ENCODE data around the gene OPTN.

Gene OPTN

DNA sequence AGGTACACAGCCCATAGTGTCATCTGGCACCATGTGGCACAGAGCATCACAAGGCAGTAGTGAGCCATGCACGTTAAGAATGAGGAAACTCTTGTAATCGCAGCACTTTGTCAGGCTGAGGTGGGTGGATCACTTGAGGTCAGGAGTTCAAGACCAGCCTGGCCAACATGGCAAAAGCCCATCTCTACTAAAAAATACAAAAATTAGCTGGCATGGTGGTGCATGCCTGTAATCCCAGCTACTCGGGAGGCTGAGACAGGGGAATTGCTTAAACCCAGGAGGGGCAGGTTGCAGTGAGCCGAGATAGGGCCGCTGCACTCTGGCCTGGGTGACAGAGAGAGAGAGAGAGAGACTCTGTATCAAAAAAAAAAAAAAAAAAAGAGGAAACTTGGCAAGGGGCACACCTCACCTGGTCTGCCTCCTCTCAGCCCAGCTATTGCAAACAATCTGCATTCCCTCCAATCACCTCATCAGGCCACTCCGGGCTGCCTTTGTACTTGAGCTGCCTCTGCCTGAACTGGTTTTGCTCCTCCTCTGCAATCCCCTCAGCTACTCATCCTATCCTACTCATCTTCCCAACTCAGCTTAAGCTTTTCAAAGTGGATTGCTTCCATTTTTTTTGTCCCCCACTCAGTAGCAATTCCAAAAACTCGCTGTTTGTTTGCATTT is 46.0 kb upstream of the OPTN start:
- no peak overlapping the region for H3K9ac ChIP-seq (ENCODE audit: low read length)
- no peaks in the 10 kb centered on the region for H3K36me3 ChIP-seq (ENCODE audit: insufficient read depth, low read length)
- H4K20me1 ChIP-seq (ENCODE audit: insufficient read depth, low read length) = no peaks in the 10 kb centered on the region
- no peaks in the 10 kb centered on the region for H3K27me3 ChIP-seq (ENCODE audit: insufficient read depth, low read length)
- TF ChIP-seq, protein P1, sequence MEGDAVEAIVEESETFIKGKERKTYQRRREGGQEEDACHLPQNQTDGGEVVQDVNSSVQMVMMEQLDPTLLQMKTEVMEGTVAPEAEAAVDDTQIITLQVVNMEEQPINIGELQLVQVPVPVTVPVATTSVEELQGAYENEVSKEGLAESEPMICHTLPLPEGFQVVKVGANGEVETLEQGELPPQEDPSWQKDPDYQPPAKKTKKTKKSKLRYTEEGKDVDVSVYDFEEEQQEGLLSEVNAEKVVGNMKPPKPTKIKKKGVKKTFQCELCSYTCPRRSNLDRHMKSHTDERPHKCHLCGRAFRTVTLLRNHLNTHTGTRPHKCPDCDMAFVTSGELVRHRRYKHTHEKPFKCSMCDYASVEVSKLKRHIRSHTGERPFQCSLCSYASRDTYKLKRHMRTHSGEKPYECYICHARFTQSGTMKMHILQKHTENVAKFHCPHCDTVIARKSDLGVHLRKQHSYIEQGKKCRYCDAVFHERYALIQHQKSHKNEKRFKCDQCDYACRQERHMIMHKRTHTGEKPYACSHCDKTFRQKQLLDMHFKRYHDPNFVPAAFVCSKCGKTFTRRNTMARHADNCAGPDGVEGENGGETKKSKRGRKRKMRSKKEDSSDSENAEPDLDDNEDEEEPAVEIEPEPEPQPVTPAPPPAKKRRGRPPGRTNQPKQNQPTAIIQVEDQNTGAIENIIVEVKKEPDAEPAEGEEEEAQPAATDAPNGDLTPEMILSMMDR (IDR thresholded peaks at IDR 0.05; ENCODE audit: low read length) = no peak
- no peak for TF ChIP-seq EZH2 (IDR thresholded peaks at IDR 0.05; ENCODE audit: borderline replicate concordance, low read length)
- no peak overlapping the region for H3K4me2 ChIP-seq (ENCODE audit: low read length)
- H3K4me1 ChIP-seq (ENCODE audit: insufficient read depth, low read length, severe bottlenecking) = no peaks in the 10 kb centered on the region
- no peak overlapping the region for H2AFZ ChIP-seq (ENCODE audit: low read length)
- H3K4me3 ChIP-seq (ENCODE audit: low read depth, low read length, poor library complexity, severe bottlenecking) = no peak overlapping the region
- H3K79me2 ChIP-seq (ENCODE audit: insufficient read depth, low read length) = no peaks in the 10 kb centered on the region
- H3F3A ChIP-seq (ENCODE audit: insufficient read depth, low read length) = no peaks in the 10 kb centered on the region
- H3K9me2 ChIP-seq (ENCODE audit: low read depth, low read length) = no peaks in the 10 kb centered on the region
- H3K9me3 ChIP-seq (ENCODE audit: low read length) = no peaks in the 10 kb centered on the region
- H3K27ac ChIP-seq (ENCODE audit: low read depth, low read length, poor library complexity, severe bottlenecking) = no peak overlapping the region

DNA sequence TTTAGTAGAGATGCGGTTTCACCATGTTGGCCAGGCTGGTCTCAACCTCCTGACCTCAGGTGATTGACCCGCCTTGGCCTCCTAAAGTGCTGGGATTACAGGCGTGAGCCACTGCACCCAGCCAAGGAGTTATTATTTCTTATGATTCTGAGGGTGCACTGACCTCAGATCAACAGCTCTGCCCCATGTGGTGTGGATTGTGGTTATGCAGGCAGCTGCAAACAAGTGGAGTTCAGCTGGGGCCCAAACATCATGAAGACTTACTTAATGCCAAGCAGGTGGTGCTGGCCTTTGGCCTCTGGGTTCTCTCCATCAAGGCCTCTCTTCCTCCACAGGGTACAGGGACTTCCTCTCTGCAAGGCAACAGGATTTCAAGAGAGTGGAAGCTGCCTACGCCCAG is 45.1 kb upstream of the OPTN start:
- H3F3A ChIP-seq (ENCODE audit: insufficient read depth, low read length) = no peaks in the 10 kb centered on the region
- H3K4me1 ChIP-seq (ENCODE audit: insufficient read depth, low read length, severe bottlenecking) = no peaks in the 10 kb centered on the region
- H4K20me1 ChIP-seq (ENCODE audit: insufficient read depth, low read length) = no peaks in the 10 kb centered on the region
- H3K4me2 ChIP-seq (ENCODE audit: low read length) = no peak overlapping the region
- TF ChIP-seq, protein P1 (IDR thresholded peaks at IDR 0.05; ENCODE audit: low read length) = no peak
- no peak for TF ChIP-seq EZH2 (IDR thresholded peaks at IDR 0.05; ENCODE audit: borderline replicate concordance, low read length)
- H3K27ac ChIP-seq (ENCODE audit: low read depth, low read length, poor library complexity, severe bottlenecking) = no peak overlapping the region
- H3K79me2 ChIP-seq (ENCODE audit: insufficient read depth, low read length) = no peaks in the 10 kb centered on the region
- H3K4me3 ChIP-seq (ENCODE audit: low read depth, low read length, poor library complexity, severe bottlenecking) = no peak overlapping the region
- H3K9me3 ChIP-seq (ENCODE audit: low read length) = no peaks in the 10 kb centered on the region
- H3K27me3 ChIP-seq (ENCODE audit: insufficient read depth, low read length) = no peaks in the 10 kb centered on the region
- H3K9me2 ChIP-seq (ENCODE audit: low read depth, low read length) = no peaks in the 10 kb centered on the region
- no peak overlapping the region for H2AFZ ChIP-seq (ENCODE audit: low read length)
- no peak overlapping the region for H3K9ac ChIP-seq (ENCODE audit: low read length)
- no peaks in the 10 kb centered on the region for H3K36me3 ChIP-seq (ENCODE audit: insufficient read depth, low read length)

DNA sequence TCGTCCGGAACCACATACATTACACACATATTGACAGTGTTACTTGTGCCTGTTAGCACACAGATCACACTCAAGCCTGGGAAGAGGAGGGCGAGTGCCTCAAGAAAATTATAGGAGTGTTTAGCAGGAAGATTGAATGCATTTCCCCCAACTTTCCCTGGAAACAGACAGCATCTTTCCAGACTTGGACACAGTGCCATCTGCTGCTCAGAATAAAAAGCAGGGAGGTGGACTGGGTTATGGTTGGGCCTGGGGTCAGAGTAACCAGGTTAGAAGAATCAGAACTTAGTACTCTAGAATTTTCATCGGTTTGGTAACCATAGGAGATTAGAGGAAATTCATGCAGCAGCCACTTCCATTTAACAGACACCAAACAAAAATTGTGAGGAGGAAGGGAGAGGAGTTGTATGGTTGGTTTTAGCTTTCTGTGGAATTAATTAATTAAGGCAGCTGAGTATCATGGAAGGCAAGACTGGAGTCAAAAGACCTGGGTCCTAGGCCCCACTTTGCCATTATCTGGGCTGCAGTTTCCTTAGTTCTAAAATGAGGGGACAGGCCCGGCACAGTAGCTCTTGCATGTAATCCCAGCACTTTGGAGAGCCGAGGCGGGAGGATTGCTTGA is 43.4 kb upstream of the OPTN start:
- H3K4me1 ChIP-seq (ENCODE audit: insufficient read depth, low read length, severe bottlenecking) = no peaks in the 10 kb centered on the region
- no peak overlapping the region for H3K4me3 ChIP-seq (ENCODE audit: low read depth, low read length, poor library complexity, severe bottlenecking)
- TF ChIP-seq, protein P1 (IDR thresholded peaks at IDR 0.05; ENCODE audit: low read length) = no peak
- no peak for TF ChIP-seq EZH2 (IDR thresholded peaks at IDR 0.05; ENCODE audit: borderline replicate concordance, low read length)
- no peaks in the 10 kb centered on the region for H3K9me2 ChIP-seq (ENCODE audit: low read depth, low read length)
- H3K27me3 ChIP-seq (ENCODE audit: insufficient read depth, low read length) = no peaks in the 10 kb centered on the region
- no peaks in the 10 kb centered on the region for H3F3A ChIP-seq (ENCODE audit: insufficient read depth, low read length)
- no peak overlapping the region for H3K9ac ChIP-seq (ENCODE audit: low read length)
- no peaks in the 10 kb centered on the region for H3K36me3 ChIP-seq (ENCODE audit: insufficient read depth, low read length)
- no peaks in the 10 kb centered on the region for H3K9me3 ChIP-seq (ENCODE audit: low read length)
- H2AFZ ChIP-seq (ENCODE audit: low read length) = no peak overlapping the region
- no peak overlapping the region for H3K27ac ChIP-seq (ENCODE audit: low read depth, low read length, poor library complexity, severe bottlenecking)
- no peaks in the 10 kb centered on the region for H3K79me2 ChIP-seq (ENCODE audit: insufficient read depth, low read length)
- H3K4me2 ChIP-seq (ENCODE audit: low read length) = no peak overlapping the region
- no peaks in the 10 kb centered on the region for H4K20me1 ChIP-seq (ENCODE audit: insufficient read depth, low read length)

All from OCI-LY1 (cell line).